SK-N-SH treated with all-trans-retinoic acid at 6 μM for 48 hours (cell line): Measurements from ENCODE around the gene GCN1.
"Not testable (repeated sequence)": the region's sequence is repeated elsewhere in the genome, so short reads cannot be mapped to it uniquely, and the experiment has no call there.

ENCODE experiments used
- CREB5 ChIP-seq: fragments of 250-450 bp; sonication (Bioruptor Pico); IDR thresholded peaks from 2 replicates; pipeline ENCODE4 v1.5.1; 2020; ENCODE audit warnings: low read depth, mild to moderate bottlenecking, moderate library complexity
- POU6F1 ChIP-seq: fragments of 250-450 bp; sonication (Bioruptor Pico); IDR thresholded peaks from 2 replicates; pipeline ENCODE4 v1.8.0; 2021; ENCODE audit warnings: low read depth, mild to moderate bottlenecking, moderate library complexity, borderline replicate concordance
- TOX ChIP-seq: fragments of 250-450 bp; sonication (Bioruptor Pico); IDR thresholded peaks from 2 replicates; pipeline ENCODE4 v1.8.0; 2021; ENCODE audit warnings: mild to moderate bottlenecking, moderate library complexity, borderline replicate concordance
- TSHZ2 ChIP-seq: fragments of 250-450 bp; sonication (Bioruptor Pico); IDR thresholded peaks from 2 replicates; pipeline ENCODE4 v1.5.0; 2020; ENCODE audit warnings: mild to moderate bottlenecking, moderate library complexity
- ZFP3 ChIP-seq: fragments of 250-450 bp; sonication (Bioruptor Pico); IDR thresholded peaks from 2 replicates; pipeline ENCODE4 v1.5.0; 2020; ENCODE audit warnings: mild to moderate bottlenecking, moderate library complexity
- ZFP30 ChIP-seq: fragments of 450-650 bp; formaldehyde crosslinking; IDR thresholded peaks from 2 replicates; pipeline ENCODE4 v1.5.0; 2022; ENCODE audit warnings: mild to moderate bottlenecking, moderate library complexity

- not testable (repeated sequence) for TF ChIP-seq TOX (CRISPR knock-in tag); CREB5 (CRISPR knock-in tag); TSHZ2 (CRISPR knock-in tag); ZFP30 (CRISPR knock-in tag); ZFP3; POU6F1 (CRISPR knock-in tag)
Observed at GRCh38 chr12:120236809-120237208, 42.3 kb upstream of the GCN1 start.
